LoVo (cell line): Measurements from ENCODE around the gene SHPK.

Source experiments
- DNase-seq: peaks from one replicate; pipeline ENCODE4 v3.0.0-alpha.2; 2016; ENCODE audit warnings: low spot score

Gene SHPK

DNA sequence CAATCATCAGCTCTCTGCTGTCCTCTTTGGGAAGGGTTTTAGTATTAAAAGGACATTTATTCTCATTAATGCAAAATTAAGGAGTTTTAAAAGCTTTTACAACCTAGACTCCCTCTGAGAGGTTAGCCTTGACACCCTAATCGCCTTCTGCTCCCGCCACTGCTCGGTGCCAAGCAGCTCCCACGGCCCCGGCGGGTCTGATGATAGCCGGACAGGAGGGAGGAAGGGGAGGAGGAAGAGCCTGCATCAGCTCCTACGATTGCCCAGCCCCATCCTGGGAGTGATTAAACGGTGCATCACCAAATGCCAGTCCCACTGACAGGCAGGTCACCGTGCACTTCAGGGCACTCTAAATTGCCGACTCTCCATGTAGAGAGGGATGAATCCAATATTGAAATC lies 8.3 kb downstream of the SHPK start:
- DNase-seq: no peak

DNA sequence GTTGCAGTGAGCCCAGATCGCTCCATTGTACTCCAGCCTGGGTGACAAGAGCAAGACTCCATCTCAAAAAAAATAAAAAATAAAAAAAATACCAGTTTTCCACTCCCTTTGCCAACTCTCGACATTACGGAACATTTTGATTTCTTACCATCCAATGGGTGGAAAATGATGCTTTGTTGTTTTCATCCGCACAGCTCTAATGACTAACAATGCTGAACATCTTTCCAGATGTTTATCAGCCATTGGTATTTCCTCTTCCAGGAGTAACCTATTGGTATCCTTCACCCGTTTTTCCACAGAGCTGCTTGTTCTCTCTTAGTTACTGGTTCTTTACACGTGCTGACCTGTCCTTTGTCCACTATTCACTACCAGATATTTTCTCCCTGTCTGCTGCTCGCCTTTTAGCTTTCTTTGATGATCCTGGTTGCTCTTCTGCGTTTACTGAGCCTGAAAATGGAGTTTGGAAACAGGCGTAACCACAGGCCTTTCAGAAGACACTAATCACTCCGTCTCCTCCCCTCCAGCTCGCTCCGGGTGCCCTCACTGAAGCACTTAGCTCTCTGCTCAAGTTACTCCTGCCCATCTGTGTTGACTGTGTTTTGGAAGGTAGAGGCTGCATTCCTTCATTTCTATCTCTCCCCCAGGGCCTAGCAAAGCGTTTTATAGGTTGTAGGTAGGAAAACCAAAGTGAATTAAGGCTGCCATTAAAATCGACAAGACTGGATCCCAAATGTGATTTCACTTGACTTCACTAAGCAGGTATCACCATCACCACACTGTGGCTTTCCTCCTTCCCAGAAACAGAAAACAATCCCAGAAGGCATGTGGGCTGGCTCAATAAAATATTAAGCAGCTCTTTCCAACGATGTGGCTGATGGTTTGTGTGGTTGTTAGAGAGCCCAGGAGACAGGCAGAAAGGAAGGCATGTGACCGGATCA lies 8.9 kb downstream of the SHPK start:
- DNase-seq: no peak

- DNase-seq: no peak
These were observed 13.0 kb downstream of the SHPK start for GRCh38 chr17:3622977-3623594.

GRCh38 chr17:3621146-3621720 lies 14.8 kb downstream of the SHPK start:
- no peak for DNase-seq

DNA sequence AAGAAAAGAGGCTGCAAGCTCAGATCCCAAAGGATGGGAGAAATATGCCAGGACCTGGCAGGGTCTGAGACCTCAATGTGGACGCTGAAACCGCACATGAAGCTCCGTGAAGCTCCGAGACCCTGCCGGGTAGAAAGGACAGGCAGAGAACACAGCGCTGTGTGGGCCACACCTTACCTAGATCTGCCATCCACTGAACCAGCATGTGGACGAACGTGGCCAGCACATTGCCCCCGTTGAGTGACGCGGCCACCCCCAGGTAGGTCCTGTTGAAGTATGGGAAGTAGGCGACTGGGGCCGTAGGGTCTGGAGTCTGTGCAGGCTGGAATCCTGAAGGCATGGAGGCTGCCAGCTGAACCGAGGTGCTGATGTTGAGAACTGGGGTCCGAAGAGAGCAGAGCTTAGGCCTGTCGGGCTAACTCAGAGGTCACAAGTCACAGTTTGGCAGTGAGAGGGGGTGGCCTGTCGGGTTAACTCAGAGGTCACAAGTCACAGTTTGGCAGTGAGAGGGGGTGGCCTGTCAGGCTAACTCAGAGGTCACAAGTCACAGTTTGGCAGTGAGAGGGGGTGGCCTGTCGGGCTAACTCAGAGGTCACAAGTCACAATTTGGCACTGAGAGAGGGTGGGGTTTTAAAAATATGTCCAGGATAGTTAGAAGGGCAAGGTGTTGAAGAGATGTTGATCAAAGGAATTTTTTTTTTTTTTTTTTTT lies 20.7 kb downstream of the SHPK start:
- no peak for DNase-seq

DNA sequence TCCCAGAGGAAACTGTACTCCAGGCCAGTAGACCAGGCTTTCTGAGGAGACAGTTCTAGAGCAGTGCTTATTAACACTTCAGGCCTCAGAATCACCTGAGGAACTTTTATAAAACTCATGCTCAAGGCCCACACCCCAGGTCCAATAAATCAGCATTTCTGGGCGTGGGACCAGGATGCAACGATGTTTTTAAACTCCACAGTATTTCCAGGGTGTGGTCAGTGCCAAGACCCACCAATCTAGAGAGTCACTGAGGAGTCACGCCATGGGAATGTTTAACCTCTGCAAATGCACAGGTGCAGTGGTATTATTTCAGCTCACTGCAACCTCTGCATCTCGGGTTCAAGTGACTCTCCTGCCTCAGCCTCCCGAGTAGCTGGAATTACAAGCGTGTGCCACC lies 22.9 kb downstream of the SHPK start:
- DNase-seq: no peak

DNA sequence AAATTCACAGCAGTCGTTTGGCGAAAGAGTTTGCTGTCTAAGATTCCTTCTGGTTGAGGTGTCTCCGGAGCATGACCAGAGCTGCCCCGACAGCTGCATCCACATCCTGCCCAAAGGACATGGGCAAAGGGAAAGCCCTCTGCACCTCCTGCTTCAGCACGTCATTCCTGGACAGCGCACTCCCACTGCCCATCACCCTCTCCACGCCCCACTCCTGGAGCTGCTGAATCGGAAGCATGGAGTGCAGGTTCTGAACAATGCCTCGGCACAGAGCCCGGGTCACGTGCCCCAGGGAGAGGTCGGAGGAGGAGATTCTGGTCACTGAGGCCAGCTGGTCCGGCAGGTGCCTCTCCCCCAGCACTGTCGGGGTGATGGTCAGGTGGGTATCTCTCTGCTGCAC lies 25.5 kb downstream of the SHPK start:
- no peak for DNase-seq

- no peak for DNase-seq
These were observed 26.4 kb downstream of the SHPK start for GRCh38 chr17:3609689-3610088.

DNA sequence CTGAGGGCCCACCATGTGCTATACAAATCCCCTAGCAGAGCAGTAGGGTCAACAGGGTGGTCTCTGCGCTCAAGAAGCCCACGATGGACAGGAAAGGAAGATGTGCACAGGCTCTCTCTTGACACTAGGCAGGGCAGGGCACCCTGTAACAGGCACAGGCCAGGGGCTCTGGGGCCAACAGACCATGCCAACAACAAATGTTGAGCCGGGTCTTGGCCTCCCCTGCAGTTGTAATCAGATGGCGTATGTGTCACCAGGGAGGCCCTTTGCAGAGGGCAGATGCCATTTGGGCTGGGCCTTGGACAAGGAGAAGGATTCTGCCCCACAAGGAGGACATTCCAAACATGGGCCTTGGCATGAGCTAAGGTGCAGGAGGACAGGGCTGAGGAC lies 32.2 kb downstream of the SHPK start:
- no peak for DNase-seq

DNA sequence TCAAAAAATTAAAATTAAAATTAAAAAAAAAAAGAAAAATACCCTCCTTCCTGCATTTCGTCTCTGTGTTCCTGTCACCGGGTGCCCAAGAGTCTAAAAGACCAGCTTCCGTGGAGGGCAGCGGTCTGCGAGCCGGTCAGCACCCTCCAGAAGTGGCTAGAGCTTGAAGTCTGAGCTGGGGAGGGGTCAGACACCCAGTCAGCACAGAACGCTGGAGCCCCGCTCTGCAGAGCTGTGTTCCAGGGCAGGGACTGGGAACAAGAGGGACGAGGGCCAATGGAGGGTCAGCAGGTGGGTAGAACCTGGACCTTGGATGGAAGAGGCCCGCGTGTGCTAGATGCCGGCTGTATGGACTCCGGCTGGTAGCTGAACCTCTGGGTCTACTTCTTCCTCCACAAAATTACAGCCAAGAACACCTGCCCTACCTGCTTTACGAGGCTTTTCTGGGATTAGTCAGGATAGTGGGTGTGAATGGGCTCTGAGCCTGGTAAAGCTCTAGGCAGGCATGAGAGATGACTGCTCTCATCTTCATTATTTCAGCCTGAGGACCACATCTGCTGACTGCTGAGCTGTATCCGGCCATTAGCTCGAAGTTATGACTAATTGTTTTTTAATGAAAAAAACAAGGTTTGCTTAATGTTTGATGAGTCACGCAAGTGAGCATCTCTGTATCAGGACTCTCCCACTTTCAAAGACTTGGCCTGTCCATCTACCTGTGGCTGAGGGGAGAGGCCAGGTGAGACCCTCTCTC lies 32.8 kb downstream of the SHPK start:
- no peak for DNase-seq

GRCh38 chr17:3602499-3602898 lies 33.6 kb downstream of the SHPK start:
- DNase-seq: peak; percentile 9

- no peak for DNase-seq
These were observed 35.4 kb downstream of the SHPK start for GRCh38 chr17:3600529-3601205.

- DNase-seq: no peak
These were observed 38.0 kb downstream of the SHPK start for GRCh38 chr17:3598078-3598477.

GRCh38 chr17:3596804-3597464 lies 39.1 kb downstream of the SHPK start:
- DNase-seq: no peak

DNA sequence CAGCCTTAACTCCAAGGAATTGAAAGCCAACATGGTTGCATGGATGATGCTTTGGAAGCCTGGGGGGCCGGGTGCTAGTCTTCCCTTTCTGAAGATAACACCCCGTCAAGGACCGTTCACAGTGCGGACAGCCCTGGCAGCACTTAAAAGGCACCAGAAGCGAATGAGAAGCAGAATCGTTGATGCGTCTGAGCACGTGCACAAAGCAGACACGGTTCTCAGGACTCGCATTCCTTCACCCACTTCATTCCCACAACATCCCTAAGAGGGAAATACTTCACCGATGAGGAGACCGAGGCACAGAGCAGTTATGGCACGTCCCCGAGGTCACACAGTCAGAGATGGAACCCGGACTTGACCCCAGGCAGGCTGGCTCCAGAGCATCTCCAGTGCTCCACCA lies 41.1 kb downstream of the SHPK start:
- no peak for DNase-seq

- DNase-seq: no peak
These were observed 41.8 kb downstream of the SHPK start for GRCh38 chr17:3594051-3594800.

- DNase-seq: no peak
These were observed 42.7 kb downstream of the SHPK start for GRCh38 chr17:3593384-3593783.

DNA sequence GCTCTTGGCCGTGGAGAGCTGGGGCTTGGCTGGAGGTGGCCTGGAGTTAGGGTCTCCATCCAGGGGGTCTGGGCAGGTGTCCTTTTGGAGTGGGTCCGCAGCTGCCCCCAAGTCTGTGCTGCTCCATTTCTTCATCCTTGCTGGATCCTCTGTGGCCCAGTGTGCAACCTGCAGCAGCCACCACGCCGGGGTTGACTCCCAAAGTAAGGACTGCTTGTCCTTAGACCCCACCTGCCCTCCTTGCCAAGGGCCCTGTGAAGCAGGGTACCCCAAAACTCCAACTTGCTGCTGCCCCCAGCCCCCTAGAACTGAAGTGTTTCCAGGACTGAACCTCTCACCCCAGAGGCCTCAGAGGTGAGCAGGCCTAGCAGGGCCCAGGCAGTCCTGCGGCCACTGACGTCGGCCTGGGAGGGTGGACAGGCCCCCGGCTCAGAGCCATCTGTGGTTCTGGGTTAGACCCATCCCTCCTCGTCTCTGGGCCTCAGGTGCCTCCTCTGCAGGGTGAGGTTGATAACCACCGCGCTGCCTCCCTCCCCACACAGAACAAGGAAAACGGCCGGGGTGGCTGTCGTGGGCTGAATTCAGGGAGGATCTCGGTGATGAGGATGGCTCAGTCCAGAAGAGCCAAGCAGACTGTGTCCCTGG lies 43.7 kb downstream of the SHPK start:
- no peak for DNase-seq

GRCh38 chr17:3590768-3591167 lies 45.3 kb downstream of the SHPK start:
- no peak for DNase-seq

DNA sequence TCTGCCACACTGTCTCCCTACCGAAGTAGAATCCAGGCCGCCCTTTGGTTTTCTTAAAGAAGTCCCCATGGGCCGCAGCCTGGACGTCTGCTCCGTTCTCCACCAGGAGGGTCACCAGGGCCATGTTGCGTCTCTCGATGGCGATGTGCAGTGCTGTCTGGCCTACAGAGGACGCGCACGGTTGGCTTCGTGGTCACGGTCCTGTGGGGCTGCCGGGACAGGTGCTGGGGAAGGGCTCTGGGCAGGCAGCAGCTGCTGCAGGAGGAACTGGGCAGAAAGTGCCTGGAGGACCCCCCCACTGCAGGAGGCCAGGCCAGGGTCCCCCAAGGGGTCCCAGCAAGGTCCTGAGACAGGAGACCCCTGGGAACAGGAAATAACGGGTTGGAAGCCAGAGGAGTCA lies 45.8 kb downstream of the SHPK start:
- no peak for DNase-seq
